Body of pancreas (tissue), 4 donors: ENCODE data around the gene REXO1. TPM values are rescaled to one million over a fixed set of nuclear protein-coding genes. Genes with fewer than 3 reads are reported as not detected.

Experiments
- ATAC-seq: fragments of 150-250 bp; one replicate; pipeline ENCODE4 v1.9.1; 2016
- DNase-seq, 4 donors: peaks; one replicate each; pipeline ENCODE4 v3.0.0-alpha.2; 2019
- H3K27ac ChIP-seq, 4 donors: fragments of 200-600 bp; sonication (generic); 1 replicate in 3 of 4; 2 replicates in 1 of 4; pipeline versions ENCODE4 v1.5.1 to v1.6.1; 2016 to 2019; ENCODE audit warnings: mild to moderate bottlenecking in 1 of 4, mixed read lengths in 1 of 4, moderate library complexity in 1 of 4
- H3K27me3 ChIP-seq, 2 donors: fragments of 200-600 bp; sonication (generic); one replicate each; pipeline ENCODE4 v1.6.0; 2016; ENCODE audit warnings: mild to moderate bottlenecking in 1 of 2
- H3K36me3 ChIP-seq, 2 donors: fragments of 200-600 bp; sonication (generic); replicated peaks in 1 of 2; 2 replicates each; pipeline ENCODE4 v1.5.1; 2016; ENCODE audit warnings: low read depth in 2 of 2; ENCODE audit not compliant: insufficient read depth in 1 of 2
- H3K4me1 ChIP-seq: fragments of 200-600 bp; sonication (generic); one replicate; pipeline ENCODE4 v1.6.0; 2016
- H3K4me3 ChIP-seq, 2 donors: fragments of 200-600 bp; sonication (generic); 1 replicate in 1 of 2; 2 replicates in 1 of 2; pipeline ENCODE4 v1.5.1; 2016 to 2019
- H3K9me3 ChIP-seq, 3 donors: fragments of 200-600 bp; sonication (generic); 1 replicate in 2 of 3; 2 replicates in 1 of 3; pipeline ENCODE4 v1.5.1; 2016
- POLR2A ChIP-seq, 3 donors: fragments of 450-650 bp; IDR thresholded peaks; one replicate each; pipeline ENCODE4 v1.6.1; 2016; ENCODE audit warnings: antibody characterized with exemption in 3 of 3, mild to moderate bottlenecking in 2 of 3
- WGBS, 2 donors: methylation state at CpG; one replicate each; pipeline ENCODE4 v1.1.5; 2017; 5-methylcytosine and 5-hydroxymethylcytosine counted together
- intact Hi-C: fragments of 100-400 bp; cut with DNase I; formaldehyde crosslinking; loops from one replicate; pipeline ENCODE4 v1.15.1; 2023
- total RNA-seq, 2 donors: library from RNA; depleted of rRNA; stranded (reverse); fragments of >200 nt; gene quantifications; one replicate each; pipeline ENCODE4 v1.1.0, GENCODE V29; 2016
- TF ChIP-seq, protein P1 (sequence below), 7 experiments: fragments of 450-650 bp in 4 of 7; fragments of 200-600 bp in 3 of 7; sonication (generic) in 3 of 7; IDR thresholded peaks; one replicate each; pipeline ENCODE4 v1.5.1; 2016 to 2019; ENCODE audit warnings: antibody characterized with exemption in 7 of 7

The REXO1 gene
- total RNA-seq, 2 donors from 2014 or later: 16.6 to 19.8 TPM

DNA sequence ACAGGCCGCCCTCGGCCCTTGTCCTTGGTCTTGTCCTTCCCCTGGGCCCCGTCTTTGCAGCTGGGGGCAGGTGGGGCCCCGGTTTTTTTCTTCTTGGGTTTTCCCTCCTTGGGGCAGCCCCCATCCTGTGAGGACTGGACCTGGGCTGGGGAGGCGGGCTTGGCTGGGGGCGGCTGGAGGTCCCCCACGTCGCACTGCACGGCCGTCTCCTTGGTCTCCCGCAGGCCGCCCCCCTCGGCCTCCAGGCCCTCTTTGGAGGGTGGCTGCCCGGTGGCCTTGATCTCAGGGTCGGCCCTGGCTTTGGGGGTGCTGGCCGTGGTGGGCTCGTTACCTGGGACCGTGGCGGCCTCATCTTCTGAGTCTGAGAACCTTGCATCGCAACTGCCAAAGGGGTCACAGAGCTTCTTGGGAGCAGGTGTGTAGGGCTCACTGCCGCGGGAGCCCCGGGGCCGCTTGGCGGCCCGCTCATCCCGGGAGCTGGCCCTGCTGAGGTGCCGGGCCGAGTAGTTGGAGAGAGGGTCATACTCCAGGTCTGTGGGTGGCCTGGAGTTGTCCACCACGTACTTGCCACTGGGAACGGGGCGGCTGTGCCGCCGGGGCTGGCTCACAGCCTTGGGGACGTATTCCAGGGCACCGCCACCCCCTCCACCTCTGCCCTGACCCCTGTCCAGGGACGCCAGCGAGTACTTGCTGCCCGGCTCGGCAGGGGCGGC is 20.6 kb downstream of the REXO1 start:
- no peaks in the 10 kb centered on the region for H3K9me3 ChIP-seq
- ATAC-seq (no peak), DNase-seq (no peak)
- H3K4me3 ChIP-seq: no peak overlapping the region
- 86 to 90% methylated on average over 15 to 32 of the region's 41 CpGs for WGBS, 2 donors
- H3K27me3 ChIP-seq: no peaks in the 10 kb centered on the region
- H3K36me3 ChIP-seq: peaks cover 0 to 2% of the 10 kb centered on the region in 2 donors
- peaks cover 11% of the 10 kb centered on the region for H3K4me1 ChIP-seq
- intact Hi-C loops: no loop called here
- H3K27ac ChIP-seq: no peak overlapping the region
- TF ChIP-seq, protein P1, sequence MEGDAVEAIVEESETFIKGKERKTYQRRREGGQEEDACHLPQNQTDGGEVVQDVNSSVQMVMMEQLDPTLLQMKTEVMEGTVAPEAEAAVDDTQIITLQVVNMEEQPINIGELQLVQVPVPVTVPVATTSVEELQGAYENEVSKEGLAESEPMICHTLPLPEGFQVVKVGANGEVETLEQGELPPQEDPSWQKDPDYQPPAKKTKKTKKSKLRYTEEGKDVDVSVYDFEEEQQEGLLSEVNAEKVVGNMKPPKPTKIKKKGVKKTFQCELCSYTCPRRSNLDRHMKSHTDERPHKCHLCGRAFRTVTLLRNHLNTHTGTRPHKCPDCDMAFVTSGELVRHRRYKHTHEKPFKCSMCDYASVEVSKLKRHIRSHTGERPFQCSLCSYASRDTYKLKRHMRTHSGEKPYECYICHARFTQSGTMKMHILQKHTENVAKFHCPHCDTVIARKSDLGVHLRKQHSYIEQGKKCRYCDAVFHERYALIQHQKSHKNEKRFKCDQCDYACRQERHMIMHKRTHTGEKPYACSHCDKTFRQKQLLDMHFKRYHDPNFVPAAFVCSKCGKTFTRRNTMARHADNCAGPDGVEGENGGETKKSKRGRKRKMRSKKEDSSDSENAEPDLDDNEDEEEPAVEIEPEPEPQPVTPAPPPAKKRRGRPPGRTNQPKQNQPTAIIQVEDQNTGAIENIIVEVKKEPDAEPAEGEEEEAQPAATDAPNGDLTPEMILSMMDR (IDR thresholded peaks at IDR 0.05): no peak
- TF ChIP-seq POLR2A (IDR thresholded peaks at IDR 0.05): no peak

DNA sequence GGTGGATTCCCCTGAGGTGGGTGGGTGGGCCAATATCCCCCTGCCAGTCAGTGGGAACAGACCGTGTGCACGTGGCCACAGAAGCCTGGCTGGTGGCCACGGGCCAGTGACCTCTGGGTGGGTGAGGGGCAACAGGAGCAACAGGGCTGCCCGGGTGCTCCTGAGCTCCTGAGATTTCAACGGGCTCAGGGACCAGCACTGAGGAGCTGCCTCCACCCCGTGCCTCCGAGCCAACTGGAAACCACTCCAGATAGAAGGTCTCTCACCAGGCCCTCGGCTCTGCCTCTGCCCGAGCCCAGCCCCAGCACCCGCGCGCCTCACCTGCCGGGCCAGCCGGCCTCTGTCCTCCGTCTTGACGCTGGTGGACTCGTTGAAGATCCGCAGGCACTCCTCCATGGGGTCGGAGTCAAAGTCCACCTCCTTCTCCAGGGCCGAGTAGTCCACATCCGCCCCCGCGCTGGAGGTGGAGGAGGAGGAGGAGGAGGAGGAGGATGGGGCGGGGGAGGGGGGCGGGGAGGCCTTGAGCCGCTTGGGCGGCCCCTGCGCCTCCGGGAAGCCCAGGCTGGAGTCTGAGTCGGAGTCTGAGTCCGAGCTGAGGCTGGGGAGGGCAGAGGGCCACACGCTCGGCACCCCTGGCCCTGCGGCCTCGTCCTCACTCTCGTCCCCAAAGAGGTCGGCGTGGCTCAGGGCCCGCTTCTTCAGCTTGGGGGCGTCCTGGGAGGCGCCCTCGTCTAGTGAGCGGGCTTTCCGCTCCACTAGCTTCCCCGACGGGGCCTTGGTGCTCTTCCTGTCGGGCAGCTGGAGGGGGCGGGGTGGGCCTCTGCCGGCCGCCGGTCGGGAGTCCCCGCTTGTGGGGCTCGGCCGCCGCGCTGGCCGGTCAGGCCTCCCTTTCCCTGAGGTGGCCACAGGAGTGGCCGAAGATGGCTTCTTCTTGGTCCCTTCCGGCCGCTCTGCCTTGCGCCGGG is 21.4 kb downstream of the REXO1 start:
- Histone ChIP-seq H3K4me1 (peaks cover 11% of the 10 kb centered on the region), H3K4me3 (no peak overlapping the region), H3K27me3 (no peaks in the 10 kb centered on the region), H3K27ac (no peak overlapping the region), H3K36me3 (peaks cover 0 to 6% of the 10 kb centered on the region in 2 donors), H3K9me3 (no peaks in the 10 kb centered on the region)
- intact Hi-C loops: no loop called here
- no peak for DNase-seq
- no peak for TF ChIP-seq POLR2A (IDR thresholded peaks at IDR 0.05)
- TF ChIP-seq, protein P1 (IDR thresholded peaks at IDR 0.05): no peak
- WGBS, 2 donors: 72 to 75% methylated on average over 13 to 59 of the region's 63 CpGs
- peak; percentile 7 for ATAC-seq

DNA sequence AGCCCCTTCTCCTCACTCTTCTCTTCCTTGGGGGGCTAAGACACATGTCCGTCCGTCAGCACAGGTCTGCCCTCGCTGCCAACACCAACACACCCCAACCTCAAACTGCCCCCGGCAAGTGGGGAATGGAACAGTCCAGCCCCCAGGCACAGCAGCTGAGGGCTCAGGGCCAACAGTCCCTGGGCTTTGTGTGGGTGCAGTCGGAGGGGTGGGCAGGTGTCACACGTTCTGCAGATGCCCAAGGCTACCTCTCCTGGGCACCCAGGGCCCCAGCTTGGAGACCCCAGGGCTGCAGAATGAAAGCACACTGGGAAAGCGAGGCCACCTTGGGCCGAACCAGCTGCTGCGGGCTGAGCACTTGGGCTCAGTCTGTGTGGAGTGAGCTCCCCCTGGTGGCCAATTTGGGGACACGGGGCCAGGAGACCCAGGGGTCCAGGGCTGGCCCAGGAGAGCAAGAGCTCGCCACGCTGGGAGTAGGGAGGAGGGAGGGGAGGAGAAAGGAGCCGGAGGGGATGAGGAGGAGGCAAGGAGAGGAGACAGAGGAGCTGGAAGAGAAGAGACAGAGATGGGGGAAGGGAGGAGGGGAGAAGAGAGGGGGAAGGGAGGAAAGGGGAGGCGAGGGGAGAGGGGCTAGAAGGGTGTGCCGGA is 22.2 kb downstream of the REXO1 start:
- DNase-seq (peak; percentile 78 to 81 (median 79)), ATAC-seq (peak; percentile 82)
- intact Hi-C loops: no loop called here
- no peak overlapping the region for H3K4me3 ChIP-seq
- no peaks in the 10 kb centered on the region for H3K27me3 ChIP-seq
- H3K9me3 ChIP-seq: no peaks in the 10 kb centered on the region
- H3K36me3 ChIP-seq: peaks cover 0 to 8% of the 10 kb centered on the region in 2 donors
- TF ChIP-seq POLR2A (IDR thresholded peaks at IDR 0.05): no peak
- TF ChIP-seq, protein P1 (IDR thresholded peaks at IDR 0.05): peak; percentile 82 to 97 (median 88)
- H3K4me1 ChIP-seq: peaks cover 11% of the 10 kb centered on the region
- 35 to 36% methylated on average over 10 to 13 of the region's 15 CpGs for WGBS, 2 donors
- no peak overlapping the region for H3K27ac ChIP-seq

DNA sequence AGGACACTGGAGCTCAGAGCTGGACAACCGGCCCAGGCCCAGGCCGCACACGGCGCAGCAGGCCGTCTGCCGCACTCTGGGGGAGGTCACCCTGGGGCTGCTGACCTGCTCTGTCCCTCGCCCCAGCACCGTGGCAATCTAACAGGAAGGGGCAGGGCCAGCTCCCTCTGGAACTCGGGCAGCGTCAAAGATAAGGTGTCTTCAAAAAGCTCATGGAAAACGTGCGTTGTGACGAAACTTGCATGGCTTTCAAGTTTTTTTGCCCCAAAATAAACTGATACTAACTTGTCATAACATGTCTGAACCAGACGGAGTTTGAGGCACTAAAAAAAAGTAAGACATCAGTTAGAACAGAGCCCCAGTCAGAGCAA is 24.0 kb downstream of the REXO1 start:
- 86 to 91% methylated on average over 12 to 14 of the region's 14 CpGs for WGBS, 2 donors
- TF ChIP-seq POLR2A (IDR thresholded peaks at IDR 0.05): no peak
- TF ChIP-seq, protein P1 (IDR thresholded peaks at IDR 0.05): no peak
- ATAC-seq (no peak), DNase-seq (no peak)
- no peaks in the 10 kb centered on the region for H3K9me3 ChIP-seq
- H3K4me1 ChIP-seq: peaks cover 11% of the 10 kb centered on the region
- no peak overlapping the region for H3K4me3 ChIP-seq
- H3K27ac ChIP-seq: no peak overlapping the region
- H3K27me3 ChIP-seq: no peaks in the 10 kb centered on the region
- intact Hi-C loops: no loop called here
- peaks cover 0 to 20% of the 10 kb centered on the region in 2 donors for H3K36me3 ChIP-seq
